A549 (cell line): ENCODE results near the gene OTOS. TPM values are rescaled to one million over a fixed set of nuclear protein-coding genes. Genes with fewer than 3 reads are reported as not detected.

Experiments used
- ATAC-seq, 2 experiments: fragments of 200-7000 bp in 1 of 2; fragments of >200 bp in 1 of 2; cut with Nextera tagmentation in 1 of 2; cut with Tn5 transposase in 1 of 2; 3 replicates each; pipeline versions ENCODE4 v1.8.0 to v1.9.1; 2018 to 2020; ENCODE audit warnings: mild to moderate bottlenecking in 1 of 2, moderate library complexity in 1 of 2
- CTCF ChIA-PET: fragments of 300-600 bp; sonication (Branson Sonifier 250); formaldehyde crosslinking; extraction: SDS; loops from one replicate; lab custom pipeline; 2021; ENCODE audit warnings: antibody characterized with exemption, inconsistent platforms; lab: Yijun Ruan, JAX
- POLR2A ChIA-PET: fragments of 350-600 bp; formaldehyde crosslinking; extraction: SDS; loops from one replicate; lab custom pipeline; 2021; ENCODE audit warnings: antibody characterized with exemption, inconsistent platforms; lab: Yijun Ruan, JAX
- DNase-seq, 2 experiments: peaks; one replicate each; pipeline versions ENCODE4 v3.0.0 to v3.0.0-alpha.2; 2011 to 2016; ENCODE audit warnings: low read depth in 1 of 2, low spot score in 1 of 2
- FAIRE-seq: peaks from 2 replicates; lab custom pipeline; 2011; peaks lifted over from hg19 to GRCh38; lab: Jason Lieb, UNC
- H3K27ac ChIP-seq, 2 experiments: fragments of >200 bp; sonication (Bioruptor Twin); formaldehyde crosslinking; 3 replicates each; pipeline ENCODE4 v1.5.1; 2016 to 2017
- H3K4me1 ChIP-seq: fragments of >200 bp; sonication (Bioruptor Twin); formaldehyde crosslinking; 3 replicates; pipeline ENCODE4 v1.6.1; 2016
- H3K4me2 ChIP-seq: fragments of >200 bp; sonication (Bioruptor Twin); formaldehyde crosslinking; 3 replicates; pipeline ENCODE4 v1.6.1; 2016
- H3K4me3 ChIP-seq: fragments of >200 bp; sonication (Bioruptor Twin); formaldehyde crosslinking; 3 replicates; pipeline ENCODE4 v1.5.1; 2016
- H3K9me3 ChIP-seq: fragments of >200 bp; sonication (Bioruptor Twin); formaldehyde crosslinking; 3 replicates; pipeline ENCODE4 v1.6.1; 2016
- ATOH8 ChIP-seq: fragments of 250-450 bp; sonication (Bioruptor Pico); IDR thresholded peaks from 2 replicates; pipeline ENCODE4 v1.5.0; 2020; ENCODE audit warnings: low read depth, mild to moderate bottlenecking, moderate library complexity
- CHD2 ChIP-seq: fragments of 150-350 bp; IDR thresholded peaks from 2 replicates; pipeline ENCODE4 v1.6.1; 2014; ENCODE audit warnings: low read length; ENCODE audit not compliant: partially characterized antibody
- CHD4 ChIP-seq: fragments of 200-600 bp; sonication (generic); IDR thresholded peaks from 2 replicates; pipeline ENCODE4 v1.6.1; 2016; ENCODE audit warnings: antibody characterized with exemption, mild to moderate bottlenecking, borderline replicate concordance
- EHF ChIP-seq: fragments of 250-450 bp; sonication (Bioruptor Pico); IDR thresholded peaks from 2 replicates; pipeline ENCODE4 v1.5.0; 2020; ENCODE audit warnings: mild to moderate bottlenecking
- EHMT2 ChIP-seq: fragments of 200-600 bp; sonication (generic); IDR thresholded peaks from 2 replicates; pipeline ENCODE4 v1.6.1; 2016; ENCODE audit warnings: antibody characterized with exemption, low read depth, mild to moderate bottlenecking, moderate library complexity
- EP300 ChIP-seq, 2 experiments: fragments of >200 bp; sonication (Bioruptor Twin); formaldehyde crosslinking; IDR thresholded peaks; 2 replicates in 1 of 2; 3 replicates in 1 of 2; pipeline ENCODE4 v1.6.1; 2016 to 2017
- FOSL2 ChIP-seq, 2 experiments: fragments of 450-650 bp in 1 of 2; fragments of >200 bp in 1 of 2; sonication (Bioruptor Twin) in 1 of 2; formaldehyde crosslinking; IDR thresholded peaks; 2 replicates each; pipeline versions ENCODE4 v1.5.0 to v1.6.1; 2016 to 2020; ENCODE audit warnings: mild to moderate bottlenecking in 1 of 2, moderate library complexity in 1 of 2
- FOXS1 ChIP-seq: fragments of 250-450 bp; sonication (Bioruptor Pico); IDR thresholded peaks from 2 replicates; pipeline ENCODE4 v1.5.0; 2020; ENCODE audit warnings: mild to moderate bottlenecking, moderate library complexity
- HOXB13 ChIP-seq: fragments of 250-450 bp; sonication (Bioruptor Pico); IDR thresholded peaks from 2 replicates; pipeline ENCODE4 v1.5.0; 2020; ENCODE audit warnings: low read depth, mild to moderate bottlenecking, moderate library complexity
- HOXB5 ChIP-seq: fragments of 250-450 bp; sonication (Bioruptor Pico); IDR thresholded peaks from 2 replicates; pipeline ENCODE4 v1.5.0; 2020; ENCODE audit warnings: mild to moderate bottlenecking, moderate library complexity
- JUN ChIP-seq, 2 experiments: fragments of >200 bp; sonication (Bioruptor Twin); formaldehyde crosslinking; IDR thresholded peaks; 2 replicates in 1 of 2; 3 replicates in 1 of 2; pipeline ENCODE4 v1.6.1; 2016 to 2017
- MAX ChIP-seq: IDR thresholded peaks from 2 replicates; pipeline ENCODE4 v1.6.1; 2012
- MAZ ChIP-seq: fragments of 150-350 bp; IDR thresholded peaks from 2 replicates; pipeline ENCODE4 v1.6.1; 2014; ENCODE audit warnings: antibody characterized with exemption, low read depth, low read length, borderline replicate concordance
- NPAS2 ChIP-seq: fragments of 250-450 bp; sonication (Bioruptor Pico); IDR thresholded peaks from 2 replicates; pipeline ENCODE4 v1.8.0; 2022; ENCODE audit warnings: mild to moderate bottlenecking, moderate library complexity, borderline replicate concordance
- PBX3 ChIP-seq: IDR thresholded peaks from 2 replicates; pipeline ENCODE4 v1.6.1; 2012
- POLR2AphosphoS2 ChIP-seq: conservative IDR thresholded peaks from 2 replicates; pipeline ENCODE4 v1.6.1; 2012; ENCODE audit warnings: low read length, improper control_type of control experiment, inconsistent platforms
- RAD21 ChIP-seq, 2 experiments: fragments of >200 bp in 1 of 2; sonication (Bioruptor Twin) in 1 of 2; formaldehyde crosslinking in 1 of 2; IDR thresholded peaks in 1 of 2; conservative IDR thresholded peaks in 1 of 2; 2 replicates in 1 of 2; 3 replicates in 1 of 2; pipeline ENCODE4 v1.6.1; 2012 to 2018; ENCODE audit warnings: inconsistent platforms in 1 of 2
- RCOR1 ChIP-seq: fragments of 150-350 bp; IDR thresholded peaks from 2 replicates; pipeline ENCODE4 v1.6.1; 2014; ENCODE audit warnings: antibody characterized with exemption, low read length, low read depth
- REST ChIP-seq: fragments of 200-600 bp; sonication (generic); IDR thresholded peaks from 2 replicates; pipeline ENCODE4 v1.6.1; 2016; ENCODE audit warnings: antibody characterized with exemption, mild to moderate bottlenecking, moderate library complexity
- RFX5 ChIP-seq: fragments of 450-650 bp; IDR thresholded peaks from 2 replicates; pipeline ENCODE4 v1.7.1; 2014; ENCODE audit warnings: antibody characterized with exemption, mild to moderate bottlenecking, moderate library complexity
- RNF2 ChIP-seq: fragments of 200-600 bp; sonication (generic); IDR thresholded peaks from 2 replicates; pipeline ENCODE4 v1.6.1; 2016; ENCODE audit warnings: low read depth, mild to moderate bottlenecking, antibody characterized with exemption, moderate library complexity, borderline replicate concordance
- TFCP2L1 ChIP-seq: fragments of 250-450 bp; sonication (Bioruptor Pico); IDR thresholded peaks from 2 replicates; pipeline ENCODE4 v1.5.0; 2021; ENCODE audit warnings: mild to moderate bottlenecking
- ZC3H11A ChIP-seq: fragments of 450-650 bp; IDR thresholded peaks from 2 replicates; pipeline ENCODE4 v1.6.1; 2014; ENCODE audit warnings: antibody characterized with exemption, mild to moderate bottlenecking
- ZNF302 ChIP-seq: fragments of 250-450 bp; sonication (Bioruptor Pico); IDR thresholded peaks from 2 replicates; pipeline ENCODE4 v1.9.0; 2021; ENCODE audit warnings: inconsistent platforms, mild to moderate bottlenecking, moderate library complexity
- whole genome bisulfite sequencing: methylation state at CpG from one replicate; pipeline ENCODE4 v1.1.6; 2017; ENCODE audit errors: missing lambda C conversion rate; 5-methylcytosine and 5-hydroxymethylcytosine counted together
- polyA plus RNA-seq, 4 experiments: library from polyadenylated mRNA; depleted of rRNA in 3 of 4; stranded (reverse); fragments of >200 nt; fragmentation: RNase III in 1 of 4; extraction: RNeasy Plus Mini Kit Qiagen cat#74134 plus additional on column Dnase treatment in 1 of 4; gene quantifications; 2 replicates in 3 of 4; 3 replicates in 1 of 4; pipeline ENCODE4 v1.2.3, GENCODE V29; 2011 to 2017

OTOS gene
- polyA plus RNA-seq, 2 of the 4 experiments (the other 2 are of a cell fraction), result not detected

GRCh38 chr2:240164586-240164985, 24.1 kb upstream of the OTOS start:
- no peaks in the 10 kb centered on the region for H3K4me1 ChIP-seq
- H3K27ac ChIP-seq, result no peak overlapping the region
- H3K4me3 ChIP-seq, result no peak overlapping the region
- ChIA-PET POLR2A (no interaction called here), CTCF (interaction anchor here (1.7 kb wide), 1 partner anchor 14 kb away, joined by 5 read pairs; no protein-coding TSS in a partner anchor)
- no peak for DNase-seq
- H3K9me3 ChIP-seq, result no peaks in the 10 kb centered on the region
- no peak overlapping the region for H3K4me2 ChIP-seq
- no peak for ATAC-seq
- WGBS, result 22% methylated on average over 5 of the region's 5 CpGs
- FAIRE-seq, result no peak
- TF ChIP-seq RCOR1, result no peak
- TF ChIP-seq PBX3, result no peak
- no peak for TF ChIP-seq REST
- TF ChIP-seq CHD2, result no peak
- no peak for TF ChIP-seq JUN (IDR thresholded peaks at IDR 0.05)
- TF ChIP-seq HOXB13, result no peak
- no peak for TF ChIP-seq ZC3H11A
- TF ChIP-seq EP300 (IDR thresholded peaks at IDR 0.05), result no peak
- TF ChIP-seq POLR2AphosphoS2, result no peak
- no peak for TF ChIP-seq RFX5
- no peak for TF ChIP-seq RNF2
- no peak for TF ChIP-seq FOXS1 (CRISPR knock-in tag)
- TF ChIP-seq HOXB5 (CRISPR knock-in tag), result no peak
- TF ChIP-seq, all 56 proteins: peak for 0

GRCh38 chr2:240163844-240164574, 23.6 kb upstream of the OTOS start:
- no peak for ATAC-seq
- H3K27ac ChIP-seq, result no peak overlapping the region
- 25% methylated on average over 4 of the region's 4 CpGs for WGBS
- no peak overlapping the region for H3K4me2 ChIP-seq
- no peak overlapping the region for H3K4me3 ChIP-seq
- H3K4me1 ChIP-seq, result no peaks in the 10 kb centered on the region
- TF ChIP-seq FOSL2 (IDR thresholded peaks at IDR 0.05) (no peak), FOSL2 (CRISPR knock-in tag; IDR thresholded peaks at IDR 0.05) (no peak), EHMT2 (no peak), ZNF302 (CRISPR knock-in tag) (no peak), ATOH8 (no peak), NPAS2 (CRISPR knock-in tag) (no peak), CHD4 (no peak), HOXB13 (no peak), TFCP2L1 (no peak), EHF (CRISPR knock-in tag) (no peak), MAZ (no peak), MAX (no peak), RAD21 (conservative IDR thresholded peaks at IDR 0.05 in 1 of 2, IDR thresholded peaks at IDR 0.05 in 1 of 2) (no peak)
- H3K9me3 ChIP-seq, result no peaks in the 10 kb centered on the region
- FAIRE-seq, result no peak
- ChIA-PET CTCF (interaction anchor here (1.1 kb wide), 1 partner anchor 14 kb away, joined by 3 read pairs; no protein-coding TSS in a partner anchor), POLR2A (no interaction called here)
- DNase-seq, result no peak
